Heart left ventricle (tissue), 16 donors: ENCODE measurements around the gene HIPK1. TPM values are rescaled to one million over a fixed set of nuclear protein-coding genes. Genes with fewer than 3 reads are reported as not detected.
"Not testable (repeated sequence)": the region's sequence is repeated elsewhere in the genome, so short reads cannot be mapped to it uniquely, and the experiment has no call there.

ENCODE experiments used
- ATAC-seq, 4 donors: fragments of 200-7000 bp; cut with Tn5 transposase; one replicate each; pipeline ENCODE4 v1.9.1; 2020 to 2022; ENCODE audit warnings: moderate library complexity in 4 of 4, mild to moderate bottlenecking in 3 of 4, moderate number of reproducible peaks in 1 of 4
- DNase-seq, 5 donors: peaks; one replicate each; pipeline ENCODE4 v3.0.0-alpha.2; 2020
- H3K27ac ChIP-seq, 12 donors: fragments of 200-600 bp; sonication (generic) in 4 of 12; one replicate each; pipeline versions ENCODE4 v1.5.0 to v1.8.0; 2016 to 2022; ENCODE audit warnings: mild to moderate bottlenecking in 2 of 12
- H3K27me3 ChIP-seq, 9 donors: fragments of 200-600 bp; sonication (generic) in 2 of 9; one replicate each; pipeline versions ENCODE4 v1.5.1 to v1.8.0; 2016 to 2022; ENCODE audit warnings: mild to moderate bottlenecking in 3 of 9
- H3K36me3 ChIP-seq, 9 donors: fragments of 200-600 bp; sonication (generic) in 2 of 9; one replicate each; pipeline versions ENCODE4 v1.5.0 to v1.8.0; 2018 to 2022; ENCODE audit warnings: mild to moderate bottlenecking in 2 of 9
- H3K4me1 ChIP-seq, 12 donors: fragments of 200-600 bp; sonication (generic) in 4 of 12; one replicate each; pipeline versions ENCODE4 v1.5.0 to v1.8.0; 2016 to 2022; ENCODE audit warnings: mild to moderate bottlenecking in 3 of 12
- H3K4me3 ChIP-seq, 12 donors: fragments of 200-600 bp; sonication (generic) in 4 of 12; one replicate each; pipeline versions ENCODE4 v1.5.0 to v1.8.0; 2017 to 2022; ENCODE audit warnings: mild to moderate bottlenecking in 9 of 12, moderate library complexity in 4 of 12
- H3K9me3 ChIP-seq, 12 donors: fragments of 200-600 bp; sonication (generic) in 4 of 12; one replicate each; pipeline versions ENCODE4 v1.5.0 to v1.8.0; 2016 to 2022; ENCODE audit warnings: mild to moderate bottlenecking in 1 of 12
- CTCF ChIP-seq, 12 donors: fragments of 200-600 bp; sonication (generic) in 4 of 12; IDR thresholded peaks; one replicate each; pipeline versions ENCODE4 v1.5.0 to v1.8.0; 2018 to 2022; ENCODE audit warnings: antibody characterized with exemption in 12 of 12, mild to moderate bottlenecking in 5 of 12
- POLR2A ChIP-seq, 2 donors: fragments of 450-650 bp; IDR thresholded peaks; one replicate each; pipeline ENCODE4 v1.6.1; 2017; ENCODE audit warnings: antibody characterized with exemption in 2 of 2, mild to moderate bottlenecking in 2 of 2, moderate library complexity in 2 of 2
- WGBS, 4 donors: extraction: QIAGEN DNeasy Blood & Tissue Kit in 2 of 4; methylation state at CpG; one replicate each; pipeline versions ENCODE4 v1.1.5 to v1.1.7; 2013 to 2018; 5-methylcytosine and 5-hydroxymethylcytosine counted together
- intact Hi-C, 10 donors: fragments of 100-400 bp; cut with DNase I; formaldehyde crosslinking; loops; one replicate each; pipeline versions ENCODE4 v1.11.1 to v1.14.2; 2022
- polyA plus RNA-seq, 2 donors: library from polyadenylated mRNA; stranded (reverse); fragments of 200-250 nt; gene quantifications; one replicate each; pipeline ENCODE4 v1.2.3, GENCODE V29; 2013
- total RNA-seq, 9 donors: library from RNA; depleted of rRNA in 2 of 9; stranded (reverse); fragments of >200 nt in 2 of 9; fragmentation: NEBNext Ultra II Directional in 3 of 9; extraction: Animal tissue kit (Norgen Biotek cat#: 25700) in 3 of 9; gene quantifications; one replicate each; pipeline versions ENCODE4 v1.1.0 to v1.2.4, GENCODE V29; 2016 to 2023
- donor health status: ischemic (EF 13 %, LVEDD 7.1; RV severe dilation, severe dysfunction).
- donor health status: healthy with polysubstance abuse.
- donor health status: DM: no; HTN: yes; CAD: no.
- donor health status: DM: no; HTN: no; CAD: no.
- donor health status: ischemic (EF 25% LVEDD 6.9; RV normal size, moderate dysfunction).
- donor health status: ischemic (EF 25% LVEDD 5.7; RV mildly dilated, moderate dysfunction).
- donor health status: healthy.
- donor health status: DM: yes; HTN: yes; CAD: no.
- donor health status: ischemic (EF 35%, LVEDD 5.7; RV mildly dilated, moderate dysfunction).
- donor health status: nonischemic (EF 11% LVEDD 7.7; RV severe dilation, severe dysfunction).
- donor health status: DM: yes; HTN: yes; CAD: no.
- donor health status: PGD.
- donor health status: ischemic (EF 29% LVEDD 5.4; RV normal size, mild dysfunction).
- donor health status: nonischemic (EF 23%, LVEDD 6.1; RV moderate dilation, normal function).

The HIPK1 gene
- total and polyA plus RNA-seq, 11 donors, result 7.0 to 102 (median 52.4) TPM

GRCh38 chr1:114011796-114012195 is 82.7 kb downstream of the HIPK1 start:
- Histone ChIP-seq H3K4me1 (no peaks in the 10 kb centered on the region), H3K36me3 (no peaks in the 10 kb centered on the region), H3K9me3 (no peaks in the 10 kb centered on the region), H3K27ac (no peak overlapping the region), H3K27me3 (peaks cover 0 to 5% (median 0%) of the 10 kb centered on the region in 9 donors), H3K4me3 (no peak overlapping the region)
- TF ChIP-seq CTCF (IDR thresholded peaks at IDR 0.05) (no peak), POLR2A (IDR thresholded peaks at IDR 0.05) (no peak)
- intact Hi-C loops, result no loop called here
- ATAC-seq (no peak), DNase-seq (no peak)

GRCh38 chr1:114015075-114015474 is 86.0 kb downstream of the HIPK1 start:
- intact Hi-C loops, result no loop called here

GRCh38 chr1:114019724-114020123 is 90.6 kb downstream of the HIPK1 start:
- DNase-seq, H3K27ac ChIP-seq, H3K4me1 ChIP-seq, H3K9me3 ChIP-seq, ATAC-seq, H3K27me3 ChIP-seq, H3K4me3 ChIP-seq, H3K36me3 ChIP-seq, intact Hi-C loops: not testable (repeated sequence)
- WGBS, 4 donors, result 83 to 95% (median 93%) methylated on average over 3 of the region's 3 CpGs

More at GRCh38 chr1:114015075-114015474, 86.0 kb downstream of the HIPK1 start:
- 77 to 87% (median 81%) methylated on average over 2 of the region's 2 CpGs for WGBS, 4 donors
- Histone ChIP-seq H3K4me3 (no peak overlapping the region), H3K27me3 (peaks cover 0 to 5% (median 0%) of the 10 kb centered on the region in 9 donors), H3K4me1 (no peaks in the 10 kb centered on the region), H3K36me3 (no peaks in the 10 kb centered on the region), H3K9me3 (no peaks in the 10 kb centered on the region), H3K27ac (no peak overlapping the region)
- DNase-seq (no peak), ATAC-seq (no peak)
- no peak for TF ChIP-seq POLR2A (IDR thresholded peaks at IDR 0.05)
- no peak for TF ChIP-seq CTCF (IDR thresholded peaks at IDR 0.05)

GRCh38 chr1:114021665-114022099 is 92.6 kb downstream of the HIPK1 start:
- no peaks in the 10 kb centered on the region for H3K36me3 ChIP-seq
- ATAC-seq (no peak), DNase-seq (no peak)
- H3K4me1 ChIP-seq, result no peaks in the 10 kb centered on the region
- no peaks in the 10 kb centered on the region for H3K9me3 ChIP-seq
- no peaks in the 10 kb centered on the region for H3K27me3 ChIP-seq
- H3K27ac ChIP-seq, result no peak overlapping the region
- 43 to 60% (median 49%) methylated on average over 4 of the region's 4 CpGs for WGBS, 4 donors
- TF ChIP-seq CTCF (IDR thresholded peaks at IDR 0.05), result no peak
- TF ChIP-seq POLR2A (IDR thresholded peaks at IDR 0.05), result no peak
- intact Hi-C loops, result no loop called here
- H3K4me3 ChIP-seq, result no peak overlapping the region

- no peaks in the 10 kb centered on the region for H3K27me3 ChIP-seq
- no peak for DNase-seq
- 96 to 100% (median 98%) methylated on average over 2 of the region's 2 CpGs for WGBS, 4 donors
- no peaks in the 10 kb centered on the region for H3K9me3 ChIP-seq
- no peak for TF ChIP-seq CTCF (IDR thresholded peaks at IDR 0.05)
- no peak for TF ChIP-seq POLR2A (IDR thresholded peaks at IDR 0.05)
- no peak overlapping the region for H3K27ac ChIP-seq
- no peak overlapping the region for H3K4me3 ChIP-seq
- no peaks in the 10 kb centered on the region for H3K36me3 ChIP-seq
- no peak for ATAC-seq
- no peaks in the 10 kb centered on the region for H3K4me1 ChIP-seq
- intact Hi-C loops, result no loop called here
These were observed 93.8 kb downstream of the HIPK1 start for GRCh38 chr1:114022877-114023276.
